Body of pancreas (tissue), 4 donors: Measurements from ENCODE around the gene OGG1.

Experiments
- POLR2A ChIP-seq, 3 donors: fragments of 450-650 bp; IDR thresholded peaks; one replicate each; pipeline ENCODE4 v1.6.1; 2016; ENCODE audit warnings: antibody characterized with exemption in 3 of 3, mild to moderate bottlenecking in 2 of 3
- TF ChIP-seq, protein P1 (sequence below), 7 experiments: fragments of 450-650 bp in 4 of 7; fragments of 200-600 bp in 3 of 7; sonication (generic) in 3 of 7; IDR thresholded peaks; one replicate each; pipeline ENCODE4 v1.5.1; 2016 to 2019; ENCODE audit warnings: antibody characterized with exemption in 7 of 7

- TF ChIP-seq, protein P1, sequence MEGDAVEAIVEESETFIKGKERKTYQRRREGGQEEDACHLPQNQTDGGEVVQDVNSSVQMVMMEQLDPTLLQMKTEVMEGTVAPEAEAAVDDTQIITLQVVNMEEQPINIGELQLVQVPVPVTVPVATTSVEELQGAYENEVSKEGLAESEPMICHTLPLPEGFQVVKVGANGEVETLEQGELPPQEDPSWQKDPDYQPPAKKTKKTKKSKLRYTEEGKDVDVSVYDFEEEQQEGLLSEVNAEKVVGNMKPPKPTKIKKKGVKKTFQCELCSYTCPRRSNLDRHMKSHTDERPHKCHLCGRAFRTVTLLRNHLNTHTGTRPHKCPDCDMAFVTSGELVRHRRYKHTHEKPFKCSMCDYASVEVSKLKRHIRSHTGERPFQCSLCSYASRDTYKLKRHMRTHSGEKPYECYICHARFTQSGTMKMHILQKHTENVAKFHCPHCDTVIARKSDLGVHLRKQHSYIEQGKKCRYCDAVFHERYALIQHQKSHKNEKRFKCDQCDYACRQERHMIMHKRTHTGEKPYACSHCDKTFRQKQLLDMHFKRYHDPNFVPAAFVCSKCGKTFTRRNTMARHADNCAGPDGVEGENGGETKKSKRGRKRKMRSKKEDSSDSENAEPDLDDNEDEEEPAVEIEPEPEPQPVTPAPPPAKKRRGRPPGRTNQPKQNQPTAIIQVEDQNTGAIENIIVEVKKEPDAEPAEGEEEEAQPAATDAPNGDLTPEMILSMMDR (IDR thresholded peaks at IDR 0.05) = no peak
- TF ChIP-seq POLR2A (IDR thresholded peaks at IDR 0.05) = no peak
Measured at GRCh38 chr3:9736831-9737230, 12.9 kb upstream of the OGG1 start.
